ENCODE data around the gene FPGS.

GRCh38 chr9:127806871-127807270, 4.2 kb downstream of the FPGS start:
- TF ChIP-seq POLR2A (IDR thresholded peaks at IDR 0.05) (no peak), CTCF (IDR thresholded peaks at IDR 0.05) (no peak)

All from body of pancreas (tissue), 4 donors.